ENCODE results near the gene NEK8. TPM values are rescaled to one million over a fixed set of nuclear protein-coding genes. Genes with fewer than 3 reads are reported as not detected.
"Not testable (repeated sequence)": the region's sequence is repeated elsewhere in the genome, so short reads cannot be mapped to it uniquely, and the experiment has no call there.

Gene NEK8
- total and polyA plus RNA-seq, 3 experiments from 2014 or later = 2.5 to 8.8 (median 8.0) TPM

- H3K9me3 Mint-ChIP-seq = no peaks in the 10 kb centered on the region
- DNase-seq = no peak
- POLR2A ChIA-PET = interaction anchor here (1.9 to 4.1 kb wide), 3 partner anchors 8 to 233 kb away, joined by 26 to 65 read pairs (median 53); partner anchors contain the start of genes NEK8, PHF12 and PROCA1
- Histone ChIP-seq H3K36me3 (ENCODE audit: insufficient read depth, low read length) (peaks cover 28% of the 10 kb centered on the region), H3K27ac (ENCODE audit: low read depth, low read length) (no peak overlapping the region), H3K27me3 (ENCODE audit: insufficient read depth, low read length, poor library complexity, severe bottlenecking) (peaks cover 8% of the 10 kb centered on the region), H3K9me3 (ENCODE audit: low read length) (no peaks in the 10 kb centered on the region), H3K4me1 (ENCODE audit: insufficient read depth, low read length) (peaks cover 31% of the 10 kb centered on the region), H3K4me3 (ENCODE audit: low read length) (no peak overlapping the region)
- peak overlapping the region in 6 of 8 donors; percentile 2 to 78 (median 54) for H3K27ac Mint-ChIP-seq
- peak overlapping the region; percentile 26 to 74 (median 53) for H3K4me3 Mint-ChIP-seq
- peaks cover 17 to 22% of the 10 kb centered on the region in 2 donors for H3K27me3 Mint-ChIP-seq
- H3K36me3 Mint-ChIP-seq = peaks cover 3 to 36% (median 12%) of the 10 kb centered on the region in 3 donors
- CTCF ChIA-PET = interaction anchor here (3.0 to 14.8 kb wide), 2 partner anchors 28 to 234 kb away, joined by 19 to 579 read pairs; partner anchors contain the start of genes PHF12 and TRAF4
- H3K4me1 Mint-ChIP-seq = peaks cover 42 to 51% (median 47%) of the 10 kb centered on the region in 3 donors
Measured at GRCh38 chr17:28718333-28719020, 10.1 kb upstream of the NEK8 start.

GRCh38 chr17:28719021-28719433, 9.6 kb upstream of the NEK8 start:
- no peak for DNase-seq
- Histone ChIP-seq H3K27me3 (ENCODE audit: insufficient read depth, low read length, poor library complexity, severe bottlenecking) (peaks cover 8% of the 10 kb centered on the region), H3K4me3 (ENCODE audit: low read length) (peak overlapping the region; percentile 74), H3K27ac (ENCODE audit: low read depth, low read length) (peak overlapping the region; percentile 73), H3K36me3 (ENCODE audit: insufficient read depth, low read length) (peaks cover 28% of the 10 kb centered on the region), H3K9me3 (ENCODE audit: low read length) (no peaks in the 10 kb centered on the region), H3K4me1 (ENCODE audit: insufficient read depth, low read length) (peaks cover 31% of the 10 kb centered on the region)
- Mint-ChIP-seq H3K36me3 (peaks cover 3 to 41% (median 15%) of the 10 kb centered on the region in 3 donors), H3K9me3 (no peaks in the 10 kb centered on the region), H3K4me1 (peaks cover 44 to 57% (median 50%) of the 10 kb centered on the region in 3 donors), H3K27ac (peak overlapping the region; percentile 95 to 98 (median 98)), H3K27me3 (peaks cover 17 to 24% of the 10 kb centered on the region in 2 donors), H3K4me3 (peak overlapping the region; percentile 94 to 99 (median 98))
- POLR2A ChIA-PET = interaction anchor here (0.9 to 4.1 kb wide), 15 partner anchors 8 to 362 kb away, joined by 3 to 65 read pairs (median 6); partner anchors contain the start of genes BLTP2, DHRS13, FAM222B and NEK8
- CTCF ChIA-PET = interaction anchor here (0.7 to 14.8 kb wide), 10 partner anchors 8 to 234 kb away, joined by 3 to 579 read pairs (median 5); partner anchors contain the start of genes BLTP2, ERAL1, NEK8 and PHF12

- Mint-ChIP-seq H3K9me3 (no peaks in the 10 kb centered on the region), H3K4me1 (peaks cover 57 to 71% (median 63%) of the 10 kb centered on the region in 3 donors), H3K36me3 (peaks cover 3 to 55% (median 19%) of the 10 kb centered on the region in 3 donors), H3K4me3 (peak overlapping the region; percentile 94 to 99 (median 98)), H3K27ac (peak overlapping the region; percentile 95 to 98 (median 98)), H3K27me3 (peaks cover 8 to 15% of the 10 kb centered on the region in 2 donors)
- CTCF ChIA-PET = interaction anchor here (1.0 to 14.8 kb wide), 7 partner anchors 8 to 232 kb away, joined by 3 to 579 read pairs (median 7); partner anchors contain the start of genes BLTP2, FLOT2, NEK8 and PHF12
- H3K36me3 ChIP-seq (ENCODE audit: insufficient read depth, low read length) = peaks cover 35% of the 10 kb centered on the region
- H3K27ac ChIP-seq (ENCODE audit: low read depth, low read length) = peak overlapping the region; percentile 73
- peaks cover 38% of the 10 kb centered on the region for H3K4me1 ChIP-seq (ENCODE audit: insufficient read depth, low read length)
- peaks cover 8% of the 10 kb centered on the region for H3K27me3 ChIP-seq (ENCODE audit: insufficient read depth, low read length, poor library complexity, severe bottlenecking)
- no peaks in the 10 kb centered on the region for H3K9me3 ChIP-seq (ENCODE audit: low read length)
- DNase-seq = peak in 3 of 5 donors; percentile 27 to 59 (median 33)
- POLR2A ChIA-PET = interaction anchor here (0.9 to 4.1 kb wide), 15 partner anchors 8 to 385 kb away, joined by 3 to 65 read pairs (median 6); partner anchors contain the start of genes DHRS13, FAM222B, IFT20 and NEK8
- peak overlapping the region; percentile 74 for H3K4me3 ChIP-seq (ENCODE audit: low read length)
Measured at GRCh38 chr17:28720247-28720996, 8.2 kb upstream of the NEK8 start.

- H3K9me3 Mint-ChIP-seq; H3K9me3 ChIP-seq (ENCODE audit: low read length); DNase-seq; H3K27me3 ChIP-seq (ENCODE audit: insufficient read depth, low read length, poor library complexity, severe bottlenecking): not testable (repeated sequence)
- H3K36me3 Mint-ChIP-seq = peaks cover 3 to 57% (median 19%) of the 10 kb centered on the region in 3 donors
- Histone ChIP-seq H3K4me1 (ENCODE audit: insufficient read depth, low read length) (peaks cover 41% of the 10 kb centered on the region), H3K27ac (ENCODE audit: low read depth, low read length) (peak overlapping the region; percentile 73), H3K4me3 (ENCODE audit: low read length) (peak overlapping the region; percentile 74), H3K36me3 (ENCODE audit: insufficient read depth, low read length) (peaks cover 35% of the 10 kb centered on the region)
- peak overlapping the region; percentile 93 to 98 (median 97) for H3K27ac Mint-ChIP-seq
- CTCF ChIA-PET = interaction anchor here (3.0 to 14.8 kb wide), 2 partner anchors 26 to 232 kb away, joined by 19 to 579 read pairs; partner anchors contain the start of genes PHF12 and TRAF4
- peaks cover 3 to 11% of the 10 kb centered on the region in 2 donors for H3K27me3 Mint-ChIP-seq
- peaks cover 60 to 75% (median 66%) of the 10 kb centered on the region in 3 donors for H3K4me1 Mint-ChIP-seq
- peak overlapping the region; percentile 94 to 99 (median 98) for H3K4me3 Mint-ChIP-seq
- POLR2A ChIA-PET = interaction anchor here (0.7 to 4.1 kb wide), 4 partner anchors 8 to 230 kb away, joined by 3 to 65 read pairs (median 30); partner anchors contain the start of genes PHF12 and PROCA1
Measured at GRCh38 chr17:28720997-28721329, 7.6 kb upstream of the NEK8 start.

- H3K9me3 Mint-ChIP-seq = no peaks in the 10 kb centered on the region
- Histone ChIP-seq H3K27me3 (ENCODE audit: insufficient read depth, low read length, poor library complexity, severe bottlenecking) (no peaks in the 10 kb centered on the region), H3K9me3 (ENCODE audit: low read length) (no peaks in the 10 kb centered on the region), H3K36me3 (ENCODE audit: insufficient read depth, low read length) (peaks cover 35% of the 10 kb centered on the region), H3K27ac (ENCODE audit: low read depth, low read length) (peak overlapping the region; percentile 32), H3K4me1 (ENCODE audit: insufficient read depth, low read length) (peaks cover 46% of the 10 kb centered on the region), H3K4me3 (ENCODE audit: low read length) (no peak overlapping the region)
- peak overlapping the region in 7 of 8 donors; percentile 33 to 96 (median 93) for H3K27ac Mint-ChIP-seq
- ChIA-PET POLR2A (interaction anchor here (0.6 to 4.1 kb wide), 5 partner anchors 12 to 229 kb away, joined by 3 to 65 read pairs (median 4); partner anchors contain the start of genes BLTP2, PHF12 and PROCA1), CTCF (interaction anchor here (1.4 to 14.8 kb wide), 2 partner anchors 11 to 24 kb away, joined by 3 to 579 read pairs; partner anchors contain the start of genes PROCA1 and TRAF4)
- H3K4me3 Mint-ChIP-seq = peak overlapping the region in 6 of 7 donors; percentile 15 to 99 (median 72)
- DNase-seq = no peak
- H3K36me3 Mint-ChIP-seq = peaks cover 3 to 60% (median 19%) of the 10 kb centered on the region in 3 donors
- peaks cover 66 to 85% (median 71%) of the 10 kb centered on the region in 3 donors for H3K4me1 Mint-ChIP-seq
- peaks cover 0 to 8% of the 10 kb centered on the region in 2 donors for H3K27me3 Mint-ChIP-seq
Measured at GRCh38 chr17:28722417-28723158, 6.0 kb upstream of the NEK8 start.

- H3K27ac Mint-ChIP-seq = peak overlapping the region in 7 of 8 donors; percentile 61 to 92 (median 77)
- CTCF ChIA-PET = interaction anchor here (1.4 to 14.8 kb wide), 2 partner anchors 12 to 24 kb away, joined by 3 to 579 read pairs; partner anchors contain the start of genes PROCA1 and TRAF4
Measured at GRCh38 chr17:28723159-28723835, 5.3 kb upstream of the NEK8 start.

More at GRCh38 chr17:28723159-28723835, 5.3 kb upstream of the NEK8 start:
- POLR2A ChIA-PET = no interaction called here
- Mint-ChIP-seq H3K4me3 (peak overlapping the region in 6 of 7 donors; percentile 13 to 89 (median 33)), H3K36me3 (peaks cover 3 to 66% (median 19%) of the 10 kb centered on the region in 3 donors), H3K27me3 (peaks cover 0 to 11% of the 10 kb centered on the region in 2 donors), H3K4me1 (peaks cover 69 to 89% (median 76%) of the 10 kb centered on the region in 3 donors), H3K9me3 (no peaks in the 10 kb centered on the region)
- Histone ChIP-seq H3K27me3 (ENCODE audit: insufficient read depth, low read length, poor library complexity, severe bottlenecking) (no peaks in the 10 kb centered on the region), H3K4me1 (ENCODE audit: insufficient read depth, low read length) (peaks cover 46% of the 10 kb centered on the region), H3K36me3 (ENCODE audit: insufficient read depth, low read length) (peaks cover 35% of the 10 kb centered on the region), H3K4me3 (ENCODE audit: low read length) (no peak overlapping the region), H3K9me3 (ENCODE audit: low read length) (no peaks in the 10 kb centered on the region), H3K27ac (ENCODE audit: low read depth, low read length) (no peak overlapping the region)
- no peak for DNase-seq

Data from CD8-positive, alpha-beta memory T cell (primary cell).